ENCODE measurements around the gene ANKRD40.

Gene ANKRD40

GRCh38 chr17:50672071-50672470 lies 35.6 kb downstream of the ANKRD40 start:
- TF ChIP-seq CTCF (IDR thresholded peaks at IDR 0.05) = no peak
- peaks cover 11% of the 10 kb centered on the region for H3K4me1 ChIP-seq
- H3K9ac ChIP-seq = no peak overlapping the region
- H3K4me3 ChIP-seq (ENCODE audit: low read depth, low read length) = no peak overlapping the region
- H3K9me3 ChIP-seq (ENCODE audit: control insufficient read depth, low read length) = no peaks in the 10 kb centered on the region
- H2AFZ ChIP-seq = no peak overlapping the region
- no peaks in the 10 kb centered on the region for H3K79me2 ChIP-seq
- H3K27ac ChIP-seq = no peak overlapping the region
- H3K4me2 ChIP-seq (ENCODE audit: low read length) = no peak overlapping the region
- H3K27me3 ChIP-seq (ENCODE audit: control insufficient read depth, insufficient read depth, low read length) = no peaks in the 10 kb centered on the region
- H3K36me3 ChIP-seq (ENCODE audit: control insufficient read depth, insufficient read depth, low read length) = no peaks in the 10 kb centered on the region

DNA sequence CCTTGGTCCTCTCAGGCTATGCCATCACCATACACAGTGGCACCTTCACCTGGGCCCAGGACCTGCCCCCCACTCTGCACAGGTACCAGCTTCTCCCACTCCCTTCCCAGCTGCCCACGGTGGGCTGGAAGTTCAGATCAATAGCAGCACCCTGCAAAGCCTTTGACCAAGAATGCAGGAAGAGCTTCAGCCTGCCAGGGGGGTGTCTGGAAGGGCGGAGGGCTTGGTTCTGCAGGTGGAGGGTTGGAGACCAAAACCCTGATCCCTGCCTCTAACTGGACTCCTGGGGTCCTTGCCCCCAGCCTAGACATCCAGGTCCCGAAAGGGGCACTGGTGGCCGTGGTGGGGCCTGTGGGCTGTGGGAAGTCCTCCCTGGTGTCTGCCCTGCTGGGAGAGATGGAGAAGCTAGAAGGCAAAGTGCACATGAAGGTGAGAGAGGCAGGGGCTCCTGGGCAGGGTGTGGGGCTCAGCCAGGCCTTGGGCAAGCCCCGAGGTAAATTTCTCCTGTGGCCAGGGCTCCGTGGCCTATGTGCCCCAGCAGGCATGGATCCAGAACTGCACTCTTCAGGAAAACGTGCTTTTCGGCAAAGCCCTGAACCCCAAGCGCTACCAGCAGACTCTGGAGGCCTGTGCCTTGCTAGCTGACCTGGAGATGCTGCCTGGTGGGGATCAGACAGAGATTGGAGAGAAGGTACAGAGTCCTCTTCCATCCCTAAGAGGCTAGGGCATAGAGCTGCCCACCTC lies 38.7 kb downstream of the ANKRD40 start:
- Histone ChIP-seq H3K9ac (no peak overlapping the region), H3K27ac (no peak overlapping the region), H3K27me3 (ENCODE audit: control insufficient read depth, insufficient read depth, low read length) (no peaks in the 10 kb centered on the region), H3K4me1 (peaks cover 14% of the 10 kb centered on the region), H3K79me2 (no peaks in the 10 kb centered on the region), H3K4me3 (ENCODE audit: low read depth, low read length) (no peak overlapping the region), H3K9me3 (ENCODE audit: control insufficient read depth, low read length) (no peaks in the 10 kb centered on the region), H3K4me2 (ENCODE audit: low read length) (no peak overlapping the region), H3K36me3 (ENCODE audit: control insufficient read depth, insufficient read depth, low read length) (no peaks in the 10 kb centered on the region), H2AFZ (no peak overlapping the region)
- TF ChIP-seq CTCF (IDR thresholded peaks at IDR 0.05) = no peak

DNA sequence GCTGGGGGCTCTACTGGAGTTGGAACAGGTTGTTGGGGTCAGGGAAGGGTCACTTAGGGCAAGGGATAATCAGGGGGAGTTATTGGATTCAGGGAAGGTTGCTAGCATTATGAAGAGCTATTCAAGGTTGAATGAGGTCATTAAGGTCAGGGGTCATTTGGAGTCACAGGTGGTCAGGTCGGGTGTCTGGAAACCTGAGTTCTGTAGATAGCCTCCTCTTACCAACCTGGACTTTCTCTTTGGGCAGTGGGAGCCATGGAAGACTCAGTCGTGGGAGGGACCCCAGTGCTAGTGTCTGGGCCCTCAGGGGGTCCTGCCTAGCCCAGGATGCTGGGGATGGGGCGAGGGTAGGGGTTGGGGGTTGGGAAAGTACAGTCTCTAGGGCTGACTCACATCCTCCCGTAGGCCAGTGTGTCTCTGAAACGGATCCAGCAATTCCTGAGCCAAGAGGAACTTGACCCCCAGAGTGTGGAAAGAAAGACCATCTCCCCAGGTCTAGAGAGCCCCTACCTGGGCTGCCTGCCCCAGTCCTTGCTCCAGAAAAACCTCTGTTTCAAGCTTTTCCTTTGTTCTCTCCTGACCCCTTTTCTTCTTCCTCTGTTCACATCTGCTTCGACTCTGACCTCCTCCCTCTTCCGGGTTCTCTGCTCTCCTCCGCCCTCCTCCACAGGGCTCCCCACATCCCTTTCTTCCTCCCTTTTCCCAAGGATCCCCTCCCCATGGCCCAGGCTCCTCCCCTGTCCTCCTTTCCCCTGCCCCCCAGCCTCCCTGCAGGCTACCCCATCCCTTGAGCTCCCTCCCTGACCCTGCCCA lies 39.5 kb downstream of the ANKRD40 start:
- no peak overlapping the region for H3K4me2 ChIP-seq (ENCODE audit: low read length)
- no peaks in the 10 kb centered on the region for H3K27me3 ChIP-seq (ENCODE audit: control insufficient read depth, insufficient read depth, low read length)
- no peaks in the 10 kb centered on the region for H3K79me2 ChIP-seq
- TF ChIP-seq CTCF (IDR thresholded peaks at IDR 0.05) = no peak
- no peak overlapping the region for H3K27ac ChIP-seq
- no peak overlapping the region for H3K9ac ChIP-seq
- H3K36me3 ChIP-seq (ENCODE audit: control insufficient read depth, insufficient read depth, low read length) = no peaks in the 10 kb centered on the region
- H3K9me3 ChIP-seq (ENCODE audit: control insufficient read depth, low read length) = no peaks in the 10 kb centered on the region
- no peak overlapping the region for H2AFZ ChIP-seq
- H3K4me3 ChIP-seq (ENCODE audit: low read depth, low read length) = no peak overlapping the region
- peaks cover 22% of the 10 kb centered on the region for H3K4me1 ChIP-seq

GRCh38 chr17:50667259-50668024 lies 40.3 kb downstream of the ANKRD40 start:
- Histone ChIP-seq H3K9ac (no peak overlapping the region), H3K27me3 (ENCODE audit: control insufficient read depth, insufficient read depth, low read length) (no peaks in the 10 kb centered on the region), H3K4me2 (ENCODE audit: low read length) (no peak overlapping the region), H2AFZ (no peak overlapping the region), H3K4me1 (peaks cover 26% of the 10 kb centered on the region), H3K4me3 (ENCODE audit: low read depth, low read length) (no peak overlapping the region), H3K27ac (no peak overlapping the region), H3K79me2 (no peaks in the 10 kb centered on the region), H3K9me3 (ENCODE audit: control insufficient read depth, low read length) (no peaks in the 10 kb centered on the region), H3K36me3 (ENCODE audit: control insufficient read depth, insufficient read depth, low read length) (no peaks in the 10 kb centered on the region)
- TF ChIP-seq CTCF (IDR thresholded peaks at IDR 0.05) = no peak

Measured in parathyroid adenoma (tissue), 2 donors.